Fibroblast of lung (primary cell): Measurements from ENCODE around the gene PRMT7.

Source experiments
- CTCF ChIP-seq, 2 donors: IDR thresholded peaks in 1 of 2; conservative IDR thresholded peaks in 1 of 2; 1 replicate in 1 of 2; 2 replicates in 1 of 2; pipeline ENCODE4 v1.5.1; 2011 to 2012; ENCODE audit warnings: low read length in 2 of 2, control low read depth in 1 of 2, inconsistent platforms in 1 of 2, low read depth in 1 of 2, mild to moderate bottlenecking in 1 of 2
- EZH2 ChIP-seq: IDR thresholded peaks from 2 replicates; pipeline ENCODE4 v1.5.1; 2012; ENCODE audit warnings: low read length, control low read depth, mild to moderate bottlenecking; ENCODE audit errors: missing control alignments

- TF ChIP-seq CTCF (conservative IDR thresholded peaks at IDR 0.05 in 1 of 2, IDR thresholded peaks at IDR 0.05 in 1 of 2; ENCODE audit: low read depth in 1 of 2, low read length in 2 of 2) (no peak), EZH2 (no peak)
Observed at GRCh38 chr16:68388124-68388523, 77.3 kb downstream of the PRMT7 start.
